Chondrocyte (in vitro differentiated cells): ENCODE data around the gene UBE2Q2. TPM values are rescaled to one million over a fixed set of nuclear protein-coding genes. Genes with fewer than 3 reads are reported as not detected.

Source experiments
- DNase-seq: peaks from one replicate; pipeline ENCODE4 v3.0.0; 2021; ENCODE audit warnings: mixed read lengths, low spot score
- H3K27ac Mint-ChIP-seq: one replicate; pipeline ENCODE4 v1.8.0; 2021; ENCODE audit warnings: mild to moderate bottlenecking, moderate library complexity, mixed read lengths; ENCODE audit not compliant: unreplicated experiment
- H3K27me3 Mint-ChIP-seq: 2 replicates; pipeline ENCODE4 v1.8.0; 2021; ENCODE audit warnings: low read depth, mixed read lengths
- H3K36me3 Mint-ChIP-seq: 2 replicates; pipeline ENCODE4 v1.8.0; 2021; ENCODE audit warnings: low read depth, mixed read lengths
- H3K4me1 Mint-ChIP-seq: 2 replicates; pipeline ENCODE4 v1.8.0; 2021; ENCODE audit warnings: low read depth, mild to moderate bottlenecking, mixed read lengths
- H3K4me3 Mint-ChIP-seq: one replicate; pipeline ENCODE4 v1.8.0; 2021; ENCODE audit warnings: mild to moderate bottlenecking, moderate library complexity, mixed read lengths; ENCODE audit not compliant: unreplicated experiment
- H3K9me3 Mint-ChIP-seq: 2 replicates; pipeline ENCODE4 v1.8.0; 2021; ENCODE audit warnings: low read depth, mixed read lengths
- CTCF ChIP-seq: fragments of 200-600 bp; sonication (generic); IDR thresholded peaks from 2 replicates; pipeline ENCODE4 v1.5.0; 2021; ENCODE audit warnings: antibody characterized with exemption, mild to moderate bottlenecking, moderate library complexity
- total RNA-seq: library from RNA; stranded (reverse); gene quantifications from 3 replicates; pipeline ENCODE4 v1.2.1, GENCODE V29; 2021

The UBE2Q2 gene
- total RNA-seq, 1 donor from 2014 or later: 62.1 TPM

GRCh38 chr15:75808563-75808962 lies 34.7 kb upstream of the UBE2Q2 start:
- no peaks in the 10 kb centered on the region for H3K4me1 Mint-ChIP-seq
- H3K27me3 Mint-ChIP-seq: no peaks in the 10 kb centered on the region
- H3K27ac Mint-ChIP-seq: no peak overlapping the region
- DNase-seq: no peak
- H3K36me3 Mint-ChIP-seq: no peaks in the 10 kb centered on the region
- no peak overlapping the region for H3K4me3 Mint-ChIP-seq
- TF ChIP-seq CTCF: no peak
- H3K9me3 Mint-ChIP-seq: peaks cover 4% of the 10 kb centered on the region

- Mint-ChIP-seq H3K36me3 (no peaks in the 10 kb centered on the region), H3K9me3 (peaks cover 4% of the 10 kb centered on the region), H3K4me3 (no peak overlapping the region), H3K27ac (no peak overlapping the region), H3K4me1 (no peaks in the 10 kb centered on the region), H3K27me3 (no peaks in the 10 kb centered on the region)
- no peak for DNase-seq
- TF ChIP-seq CTCF: peak; percentile 73
Measured at GRCh38 chr15:75809986-75810750, 33.1 kb upstream of the UBE2Q2 start.

- TF ChIP-seq CTCF: no peak
- Mint-ChIP-seq H3K4me3 (no peak overlapping the region), H3K27me3 (no peaks in the 10 kb centered on the region), H3K27ac (no peak overlapping the region), H3K36me3 (no peaks in the 10 kb centered on the region), H3K4me1 (no peaks in the 10 kb centered on the region), H3K9me3 (peaks cover 4% of the 10 kb centered on the region)
- no peak for DNase-seq
Measured at GRCh38 chr15:75810874-75811498, 32.3 kb upstream of the UBE2Q2 start.

- no peaks in the 10 kb centered on the region for H3K27me3 Mint-ChIP-seq
- H3K4me1 Mint-ChIP-seq: no peaks in the 10 kb centered on the region
- no peak for TF ChIP-seq CTCF
- no peak overlapping the region for H3K4me3 Mint-ChIP-seq
- no peaks in the 10 kb centered on the region for H3K36me3 Mint-ChIP-seq
- no peak for DNase-seq
- H3K27ac Mint-ChIP-seq: no peak overlapping the region
- peaks cover 4% of the 10 kb centered on the region for H3K9me3 Mint-ChIP-seq
Measured at GRCh38 chr15:75811626-75812025, 31.6 kb upstream of the UBE2Q2 start.

- DNase-seq: no peak
- Mint-ChIP-seq H3K4me3 (no peak overlapping the region), H3K36me3 (no peaks in the 10 kb centered on the region), H3K4me1 (peaks cover 9% of the 10 kb centered on the region), H3K9me3 (peaks cover 4% of the 10 kb centered on the region), H3K27me3 (no peaks in the 10 kb centered on the region), H3K27ac (no peak overlapping the region)
- TF ChIP-seq CTCF: no peak
Measured at GRCh38 chr15:75814794-75815193, 28.5 kb upstream of the UBE2Q2 start.
